Lower leg skin (tissue), 3 donors: Measurements from ENCODE around the gene LYSMD3.

ENCODE experiments used
- POLR2A ChIP-seq, 2 donors: fragments of 450-650 bp; IDR thresholded peaks; one replicate each; pipeline ENCODE4 v1.6.1; 2016 to 2017; ENCODE audit warnings: antibody characterized with exemption in 2 of 2, mild to moderate bottlenecking in 1 of 2, moderate library complexity in 1 of 2
- TF ChIP-seq, protein P1 (sequence below), 3 donors: fragments of 450-650 bp; IDR thresholded peaks; one replicate each; pipeline ENCODE4 v1.5.1; 2016; ENCODE audit warnings: antibody characterized with exemption in 3 of 3, mild to moderate bottlenecking in 3 of 3, moderate library complexity in 2 of 3

DNA sequence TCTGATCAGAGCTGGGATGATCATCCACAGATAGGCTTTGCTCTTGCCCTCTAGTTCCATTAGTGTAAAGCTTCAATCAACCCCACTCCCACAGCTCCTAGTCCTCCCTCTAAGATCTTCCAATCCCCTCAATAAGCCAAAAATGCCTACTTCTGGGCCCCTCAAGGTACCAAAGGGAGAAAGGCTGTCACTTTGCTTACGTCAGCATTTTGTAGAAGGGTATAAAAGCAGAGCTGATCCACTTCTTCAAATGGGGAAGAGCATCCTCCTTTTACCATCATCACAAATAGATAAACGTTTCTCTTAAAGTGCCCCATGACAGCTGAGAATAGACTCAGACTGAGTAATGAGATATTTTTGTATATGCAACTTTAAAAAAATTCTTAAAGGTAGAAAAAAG lies 16.1 kb upstream of the LYSMD3 start:
- TF ChIP-seq, protein P1, sequence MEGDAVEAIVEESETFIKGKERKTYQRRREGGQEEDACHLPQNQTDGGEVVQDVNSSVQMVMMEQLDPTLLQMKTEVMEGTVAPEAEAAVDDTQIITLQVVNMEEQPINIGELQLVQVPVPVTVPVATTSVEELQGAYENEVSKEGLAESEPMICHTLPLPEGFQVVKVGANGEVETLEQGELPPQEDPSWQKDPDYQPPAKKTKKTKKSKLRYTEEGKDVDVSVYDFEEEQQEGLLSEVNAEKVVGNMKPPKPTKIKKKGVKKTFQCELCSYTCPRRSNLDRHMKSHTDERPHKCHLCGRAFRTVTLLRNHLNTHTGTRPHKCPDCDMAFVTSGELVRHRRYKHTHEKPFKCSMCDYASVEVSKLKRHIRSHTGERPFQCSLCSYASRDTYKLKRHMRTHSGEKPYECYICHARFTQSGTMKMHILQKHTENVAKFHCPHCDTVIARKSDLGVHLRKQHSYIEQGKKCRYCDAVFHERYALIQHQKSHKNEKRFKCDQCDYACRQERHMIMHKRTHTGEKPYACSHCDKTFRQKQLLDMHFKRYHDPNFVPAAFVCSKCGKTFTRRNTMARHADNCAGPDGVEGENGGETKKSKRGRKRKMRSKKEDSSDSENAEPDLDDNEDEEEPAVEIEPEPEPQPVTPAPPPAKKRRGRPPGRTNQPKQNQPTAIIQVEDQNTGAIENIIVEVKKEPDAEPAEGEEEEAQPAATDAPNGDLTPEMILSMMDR (IDR thresholded peaks at IDR 0.05) = no peak
- no peak for TF ChIP-seq POLR2A (IDR thresholded peaks at IDR 0.05)
